HG03135 (cell line): ENCODE data around the gene ATAD5.
A peak's percentile ranks its signal among the peaks of the same experiment; 100 is the strongest.
"Not testable (repeated sequence)": the region's sequence is repeated elsewhere in the genome, so short reads cannot be mapped to it uniquely, and the experiment has no call there.

Experiments used
- ATAC-seq: cut with Tn5 transposase; IDR thresholded peaks from one replicate; pipeline ENCODE4 v1.9.1; 2021; ENCODE audit warnings: mild to moderate bottlenecking, moderate library complexity; ENCODE audit not compliant: unreplicated experiment

The ATAD5 gene

DNA sequence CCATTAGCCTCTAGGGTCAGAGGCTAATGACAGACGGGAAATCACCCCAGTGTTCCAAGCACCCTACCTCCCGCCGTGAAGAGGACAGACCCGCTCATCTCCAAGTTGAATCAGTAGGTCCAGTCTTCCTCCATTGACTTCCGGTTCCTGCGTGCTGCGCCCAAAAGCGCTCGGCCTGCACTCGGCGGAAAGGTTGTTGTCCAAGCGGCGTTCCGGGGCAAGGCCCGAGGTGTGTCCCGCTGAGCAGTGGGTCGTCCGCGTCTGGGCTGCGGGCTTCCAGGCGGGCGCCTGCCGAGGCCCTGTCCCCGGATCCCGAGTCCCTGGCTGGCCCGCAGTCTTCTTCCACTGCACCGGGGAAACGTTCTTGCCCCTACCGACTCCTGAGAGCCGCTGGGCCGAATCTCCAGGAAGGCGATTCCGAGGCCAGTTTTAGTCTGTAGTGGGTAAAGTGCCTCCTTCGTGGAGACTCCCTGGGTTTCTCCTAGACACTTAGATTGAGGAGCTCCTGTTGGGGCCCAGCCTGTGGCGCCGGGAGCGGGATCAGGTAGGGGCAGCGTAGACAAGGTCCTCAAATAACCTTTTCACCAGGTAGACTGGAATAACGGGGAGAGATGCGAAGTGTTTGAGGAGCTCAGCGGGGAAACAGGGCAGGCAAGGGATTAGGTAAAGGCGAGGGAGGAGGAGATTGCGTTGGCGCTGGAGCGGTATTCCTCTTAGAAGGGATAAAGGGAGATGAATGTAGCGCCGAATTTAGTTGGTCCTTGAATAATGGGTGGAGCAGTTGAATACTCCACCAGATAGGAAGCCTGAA lies 74.5 kb downstream of the ATAD5 start, which contains the start of gene TEFM:
Gene TEFM (minus strand): TSS at position 138 of the 811 bp plus-strand sequence. CDS start 40 bp downstream, at position 98.
- peak; percentile 82 for ATAC-seq

DNA sequence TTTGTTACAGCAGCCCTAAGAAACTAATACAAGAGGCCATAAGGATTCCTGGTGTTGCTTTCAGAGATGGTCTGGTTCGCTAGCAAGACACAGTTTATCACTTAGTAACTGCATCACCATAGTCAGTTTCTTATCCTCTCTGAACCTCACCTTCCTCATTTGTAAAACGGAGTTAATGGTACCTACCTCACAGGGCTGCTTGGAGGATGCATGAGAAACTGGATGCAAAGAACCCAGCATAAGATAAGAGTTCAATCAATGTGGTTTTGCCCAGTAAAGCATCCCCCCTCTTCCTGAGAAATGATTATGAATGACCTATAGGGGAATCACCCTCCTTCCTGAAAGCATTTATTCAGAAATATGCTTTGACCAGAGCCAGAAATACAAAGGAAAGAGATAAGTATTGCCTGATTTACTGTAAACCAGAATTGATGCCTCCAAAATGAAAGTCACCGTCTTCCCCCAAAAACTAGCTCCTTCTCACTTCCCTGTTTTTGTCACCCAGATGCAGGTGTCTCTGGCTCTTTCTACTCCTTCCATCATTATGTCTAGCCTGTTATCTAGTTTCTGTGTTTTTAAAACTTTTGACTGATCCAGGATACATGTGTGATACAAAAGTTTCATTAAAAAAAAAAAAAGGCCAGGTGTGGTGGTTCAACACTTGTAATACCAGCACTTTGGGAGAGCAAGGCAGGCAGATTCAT lies 77.1 kb downstream of the ATAD5 start:
- ATAC-seq, result no peak

DNA sequence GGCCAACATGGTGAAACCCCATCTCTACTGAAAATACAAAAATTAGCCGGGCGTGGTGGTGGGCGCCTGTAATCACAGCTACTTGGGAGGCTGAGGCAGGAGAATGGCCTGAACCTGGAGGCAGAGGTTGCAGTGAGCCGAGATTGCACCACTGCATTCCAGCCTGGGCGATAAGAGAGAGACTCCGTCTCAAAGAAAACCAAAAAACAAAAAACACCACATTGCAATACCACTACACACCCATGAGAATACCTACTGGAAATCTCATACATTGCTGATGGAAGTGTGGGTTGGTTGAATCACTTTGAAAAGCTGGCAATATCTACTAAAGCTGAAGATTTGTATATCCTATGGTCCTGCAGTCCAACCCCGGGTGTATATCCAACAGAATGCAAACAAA lies 78.4 kb downstream of the ATAD5 start:
- not testable (repeated sequence) for ATAC-seq

DNA sequence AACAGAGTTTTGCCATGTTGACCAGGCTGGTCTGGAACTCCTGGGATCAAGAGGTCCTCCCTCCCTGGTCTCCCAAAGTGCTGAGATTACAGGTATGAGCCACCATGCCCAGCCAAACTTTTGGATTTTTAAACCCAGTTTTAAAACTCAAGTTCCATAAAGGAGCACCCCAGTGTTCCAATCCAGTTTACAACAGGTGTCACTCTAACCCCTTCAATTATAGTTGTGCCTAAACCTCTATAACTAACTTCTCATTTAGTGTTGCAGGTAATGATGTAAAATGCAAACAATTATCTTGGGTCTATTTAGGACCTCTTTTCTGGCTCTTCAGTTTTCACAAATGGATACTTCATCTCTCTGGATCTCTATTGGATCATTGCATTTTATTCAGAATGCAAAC lies 82.2 kb downstream of the ATAD5 start:
- no peak for ATAC-seq

DNA sequence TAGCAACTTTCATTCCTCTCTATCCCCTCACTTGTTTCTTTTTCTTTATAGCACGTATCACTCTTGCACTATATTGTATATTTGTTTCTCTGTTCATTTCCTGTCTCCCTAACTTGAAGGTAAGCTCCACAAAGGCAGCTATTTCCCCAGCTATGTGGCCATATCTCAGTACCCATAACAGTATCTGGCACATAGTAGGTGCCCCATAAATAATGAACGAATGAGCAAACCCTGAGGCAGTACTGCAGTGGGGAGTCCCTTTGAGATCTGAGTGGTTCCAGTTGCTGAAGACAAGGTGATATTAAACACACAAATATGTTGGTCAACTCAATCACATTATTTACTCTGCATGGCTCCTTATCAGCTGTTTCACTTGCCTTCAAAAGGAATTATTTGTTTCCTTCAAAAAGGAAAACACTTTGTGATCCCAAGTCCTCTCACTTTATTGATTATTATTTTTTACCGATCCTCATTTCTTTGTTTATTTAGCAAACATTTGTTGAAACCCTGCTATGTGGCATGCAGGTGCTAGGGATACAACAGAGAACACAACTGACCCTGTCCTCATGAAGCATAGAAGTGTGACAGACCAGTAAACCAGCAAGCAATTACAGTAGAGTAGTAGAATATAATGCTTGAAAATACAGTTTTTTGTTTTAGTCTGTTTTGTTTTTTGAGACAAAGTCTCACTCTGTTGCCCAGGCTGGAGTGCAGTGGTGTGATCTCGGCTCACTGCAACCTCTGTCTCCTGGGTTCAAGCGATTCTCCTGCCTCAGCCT lies 84.3 kb downstream of the ATAD5 start:
- ATAC-seq, result no peak

DNA sequence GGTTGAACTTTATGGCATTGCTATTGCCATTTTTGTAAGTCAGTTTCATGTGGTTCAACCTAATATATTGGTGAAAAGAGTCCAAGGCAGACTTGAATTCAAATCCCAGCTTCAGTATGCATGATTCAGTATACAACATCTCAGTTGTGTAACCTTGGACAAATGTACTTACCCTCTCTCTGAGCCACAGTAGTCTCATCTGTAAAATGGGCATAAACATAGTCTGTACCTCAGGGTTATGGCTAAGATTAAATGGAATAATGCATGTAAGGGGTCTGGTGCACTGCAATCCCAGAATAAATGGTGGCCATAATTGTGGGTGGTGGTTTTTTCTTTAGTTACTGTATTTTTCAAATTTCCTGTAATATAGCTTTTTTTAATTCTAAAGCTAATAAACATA lies 85.3 kb downstream of the ATAD5 start:
- ATAC-seq, result no peak

DNA sequence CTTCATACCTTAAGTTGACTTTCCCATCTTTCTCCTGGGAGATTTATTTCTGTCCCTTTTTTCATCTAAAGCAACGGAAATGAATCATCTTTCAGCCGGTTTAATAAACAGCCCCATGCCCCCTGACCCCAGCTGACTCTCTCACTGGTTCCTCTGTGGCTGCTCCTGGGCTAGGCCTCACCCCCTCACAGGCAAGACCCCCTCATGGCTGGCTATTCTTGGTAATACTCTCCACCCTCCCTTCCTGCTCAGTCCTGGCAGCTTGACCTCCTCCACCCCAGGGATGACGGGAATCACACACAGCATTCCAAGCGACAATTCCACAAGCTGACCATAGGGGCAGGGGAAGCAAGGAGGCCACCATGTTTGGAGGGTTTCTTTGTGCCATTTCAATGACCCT lies 88.5 kb downstream of the ATAD5 start:
- no peak for ATAC-seq

DNA sequence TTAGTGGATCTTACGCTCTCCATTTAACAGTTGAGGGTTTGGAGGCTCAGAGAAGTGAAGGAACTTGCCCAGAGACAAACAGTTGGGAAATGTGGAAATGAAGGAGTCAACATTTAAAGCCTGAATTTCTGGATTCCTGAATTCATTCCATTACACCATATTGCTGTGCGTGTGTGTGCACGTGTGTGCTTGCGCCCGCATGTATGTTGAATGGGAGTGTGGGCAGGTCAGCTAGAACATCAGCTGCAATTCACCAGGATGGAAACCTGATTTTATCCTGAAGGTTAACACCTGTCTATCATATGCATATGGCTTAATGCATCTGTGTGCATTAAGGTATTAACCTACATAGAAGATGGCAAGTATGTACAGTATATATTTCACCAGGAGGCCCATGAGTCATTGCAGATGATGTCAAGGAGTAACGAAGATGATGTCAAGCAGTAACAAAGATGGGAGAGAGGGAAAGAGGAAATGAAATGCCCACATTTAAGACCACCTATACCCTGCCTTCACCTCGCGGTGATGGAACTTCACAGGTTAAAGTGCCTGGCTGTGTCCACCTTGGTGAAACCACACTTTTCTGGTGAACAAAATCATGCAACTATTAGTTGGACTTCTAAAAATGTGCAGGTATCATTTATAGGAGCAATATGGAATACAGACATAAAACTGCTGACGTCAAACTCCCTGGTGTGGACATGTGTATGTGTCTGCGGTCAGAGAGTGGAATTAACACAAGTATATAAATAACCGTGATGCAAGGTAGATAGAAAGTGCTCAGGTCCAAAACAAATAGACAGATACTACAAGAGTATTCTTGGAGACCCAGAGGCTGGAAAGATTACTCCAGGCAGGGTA lies 89.1 kb downstream of the ATAD5 start:
- ATAC-seq, result no peak

DNA sequence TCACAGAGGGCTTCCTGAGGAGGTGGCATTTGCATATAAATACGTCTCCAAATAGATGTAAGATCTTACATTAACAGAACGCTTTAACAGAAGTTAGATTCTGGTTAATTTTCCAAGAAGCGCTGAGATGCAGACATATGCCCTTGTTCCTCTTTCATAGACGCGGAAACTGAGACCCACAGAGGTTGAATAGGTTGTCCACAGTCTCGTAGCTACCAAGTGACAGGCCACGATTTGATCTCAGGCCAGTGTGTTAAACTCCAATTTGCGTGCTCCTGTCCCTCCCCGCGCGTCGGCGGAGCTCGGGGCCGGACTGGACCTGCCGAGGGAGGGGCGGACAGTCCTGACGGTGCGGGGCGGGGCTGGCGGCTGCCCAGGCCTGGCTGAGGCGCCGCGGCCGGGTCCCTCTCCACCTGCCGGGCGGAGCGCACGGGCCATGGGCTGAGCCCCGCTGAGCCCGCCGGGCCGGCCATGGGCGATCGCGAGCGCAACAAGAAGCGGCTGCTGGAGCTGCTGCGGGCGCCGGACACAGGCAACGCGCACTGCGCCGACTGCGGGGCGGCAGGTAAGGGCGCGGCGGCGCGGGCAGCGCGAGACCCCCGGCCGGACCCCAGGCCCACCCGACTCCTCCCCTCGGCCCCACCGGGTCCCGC lies 89.9 kb downstream of the ATAD5 start, which contains the start of gene ADAP2:
Gene ADAP2 (plus strand): TSS at position 402 of the 653 bp plus-strand sequence. CDS start 70 bp downstream, at position 472.
- no peak for ATAC-seq

DNA sequence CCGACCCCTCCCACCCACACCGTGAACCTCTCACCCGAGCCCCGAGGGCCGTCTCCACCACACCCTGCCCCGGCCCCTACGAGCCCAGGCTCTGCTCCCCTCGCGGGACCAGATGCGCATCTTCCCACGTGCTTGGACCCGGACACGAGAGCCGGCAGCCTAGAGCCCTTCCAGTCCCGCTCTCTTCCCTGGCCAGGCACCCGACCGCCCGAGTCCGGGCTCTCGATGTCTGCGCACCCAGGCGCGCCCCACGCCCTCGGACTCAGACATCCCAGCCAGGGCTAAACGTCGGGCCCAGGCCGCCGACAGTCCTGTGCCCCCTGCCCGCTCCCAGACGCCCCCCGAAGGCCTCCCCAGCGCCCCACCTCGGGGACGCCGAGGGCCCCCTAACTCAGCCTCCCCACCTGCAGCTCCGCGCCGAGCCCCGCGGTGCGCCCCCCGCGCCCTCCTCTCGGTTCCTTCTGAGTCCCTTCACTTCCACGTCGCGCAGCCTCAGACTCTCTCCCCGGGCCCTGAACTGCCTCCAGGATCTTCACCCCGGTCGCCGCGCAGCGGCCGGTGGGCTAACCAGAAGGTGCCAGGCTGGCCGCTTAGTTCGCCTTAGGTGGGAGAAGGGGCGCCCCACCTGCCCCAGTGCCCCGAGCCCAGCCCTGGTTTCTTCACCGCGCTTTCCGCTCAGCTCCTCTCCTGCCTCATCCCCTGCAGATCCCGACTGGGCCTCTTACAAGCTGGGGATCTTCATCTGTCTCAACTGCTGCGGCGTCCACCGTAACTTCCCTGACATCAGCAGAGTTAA lies 90.7 kb downstream of the ATAD5 start:
- ATAC-seq, result no peak

DNA sequence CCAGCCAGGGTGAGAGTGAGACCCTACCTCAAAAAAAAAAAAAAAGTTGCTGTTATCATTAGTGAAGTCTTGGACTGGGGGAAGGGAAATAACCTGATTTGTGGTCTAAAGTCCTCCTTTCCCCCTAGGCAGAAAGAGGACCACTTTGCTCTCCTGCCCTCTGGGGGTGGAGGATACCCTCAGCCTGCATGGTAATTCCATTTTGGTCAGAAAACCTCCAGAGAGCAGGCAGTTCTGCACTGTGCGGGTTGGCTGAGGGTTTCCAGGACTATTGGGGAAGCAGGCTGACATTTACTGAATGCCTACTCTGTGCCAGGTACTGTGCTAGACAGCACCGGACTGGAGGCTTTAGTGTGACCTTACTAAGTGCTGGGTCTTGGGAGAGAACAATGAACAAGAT lies 92.6 kb downstream of the ATAD5 start:
- no peak for ATAC-seq

DNA sequence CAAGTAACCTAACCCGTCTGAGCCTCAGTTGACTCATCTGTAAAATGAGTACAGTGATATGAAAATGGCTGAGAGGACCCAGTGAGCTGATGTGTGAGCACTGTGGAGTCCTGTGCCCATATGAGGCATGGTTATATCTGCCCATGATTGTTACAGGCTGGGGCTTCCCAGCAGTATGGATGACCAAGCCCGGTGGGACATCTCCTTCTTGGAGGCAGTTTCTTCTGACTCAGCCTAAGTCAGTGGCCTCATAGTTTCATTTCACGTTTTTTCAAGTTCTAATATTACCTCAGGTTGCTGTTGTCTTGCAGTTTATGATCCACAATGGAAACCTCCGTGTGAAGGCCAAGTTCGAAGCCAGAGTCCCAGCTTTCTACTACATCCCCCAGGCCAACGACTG lies 94.8 kb downstream of the ATAD5 start:
- ATAC-seq, result no peak

DNA sequence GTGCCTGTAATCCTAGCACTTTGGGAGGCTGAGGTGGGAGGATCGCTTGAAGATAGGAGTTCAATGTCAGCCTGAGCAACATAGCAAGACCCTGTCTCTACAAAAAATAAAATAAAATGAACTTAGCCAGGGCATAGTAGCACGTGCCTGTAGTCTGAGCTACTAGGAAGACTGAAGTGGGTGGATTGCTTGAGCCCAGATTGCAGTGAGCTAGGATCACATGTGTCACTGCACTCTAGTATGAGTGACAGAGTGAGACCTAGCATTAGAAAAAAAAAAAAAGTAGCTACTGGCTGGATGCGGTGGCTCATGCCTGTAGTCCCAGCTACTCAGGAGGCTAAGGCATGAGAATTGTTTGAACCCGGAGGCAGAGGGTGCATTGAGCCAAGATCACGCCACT lies 96.0 kb downstream of the ATAD5 start:
- no peak for ATAC-seq

DNA sequence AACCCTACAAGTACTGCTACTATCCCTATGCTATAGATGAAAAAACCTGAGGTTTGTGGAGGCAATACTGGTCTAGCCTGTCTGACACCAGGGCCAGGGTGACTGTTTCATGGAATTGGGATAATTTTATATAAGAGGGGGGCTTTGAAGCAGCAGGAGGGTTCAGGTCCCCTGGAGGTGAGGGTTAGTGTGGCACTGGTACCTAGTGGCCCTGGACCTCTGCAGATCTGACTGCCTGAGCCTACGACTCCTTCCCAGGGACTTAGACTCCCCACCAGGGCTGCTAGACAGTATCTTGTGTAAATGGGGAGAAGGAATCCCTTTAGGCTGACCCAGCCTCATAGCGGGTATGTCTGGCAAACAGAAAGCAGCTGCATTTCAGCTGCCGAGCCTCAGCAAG lies 96.8 kb downstream of the ATAD5 start:
- ATAC-seq, result no peak

DNA sequence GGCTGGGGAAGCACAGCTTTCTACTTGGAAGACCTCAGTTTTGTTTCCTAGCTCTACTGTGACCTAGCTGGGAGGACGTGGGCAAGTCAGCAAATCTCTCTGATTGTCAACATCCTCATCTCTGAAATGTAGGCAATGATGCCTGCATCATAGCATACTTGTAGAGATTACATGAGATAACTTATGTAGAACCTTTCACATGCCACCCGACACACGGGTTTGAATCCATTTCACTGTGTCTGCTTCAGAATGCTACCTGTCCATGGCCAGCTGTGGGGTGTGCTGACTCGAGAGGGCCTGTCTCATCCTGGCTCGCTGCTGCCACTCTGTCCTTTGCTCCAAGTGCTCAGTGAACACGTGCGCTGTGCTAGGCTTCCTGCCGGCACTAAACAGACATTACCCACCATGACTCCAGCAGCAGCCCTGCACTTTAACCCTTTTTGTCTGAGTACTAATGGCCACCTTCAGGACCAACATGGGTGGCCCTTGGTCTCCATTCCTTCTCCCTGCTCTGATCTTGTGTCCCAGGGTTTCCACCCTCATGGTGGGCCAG lies 97.4 kb downstream of the ATAD5 start:
- no peak for ATAC-seq

DNA sequence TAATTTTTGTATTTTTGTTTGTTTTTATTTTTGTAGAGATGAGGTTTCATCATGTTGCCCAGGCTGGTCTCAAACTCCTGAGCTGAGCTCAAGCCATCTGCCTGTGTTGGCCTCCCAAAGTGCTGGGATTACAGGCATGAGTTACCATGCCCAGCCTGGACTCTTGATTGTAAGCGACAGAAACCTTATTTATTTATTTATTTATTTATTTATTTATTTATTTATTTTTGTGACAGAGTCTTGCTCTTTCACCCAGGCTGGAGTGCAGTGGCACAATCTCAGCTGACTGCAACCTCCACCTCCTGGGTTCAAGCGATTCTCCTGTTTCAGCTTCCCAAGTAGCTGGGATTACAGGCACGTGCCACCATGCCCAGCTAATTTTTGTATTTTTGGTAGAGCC lies 98.1 kb downstream of the ATAD5 start:
- ATAC-seq, result not testable (repeated sequence)

DNA sequence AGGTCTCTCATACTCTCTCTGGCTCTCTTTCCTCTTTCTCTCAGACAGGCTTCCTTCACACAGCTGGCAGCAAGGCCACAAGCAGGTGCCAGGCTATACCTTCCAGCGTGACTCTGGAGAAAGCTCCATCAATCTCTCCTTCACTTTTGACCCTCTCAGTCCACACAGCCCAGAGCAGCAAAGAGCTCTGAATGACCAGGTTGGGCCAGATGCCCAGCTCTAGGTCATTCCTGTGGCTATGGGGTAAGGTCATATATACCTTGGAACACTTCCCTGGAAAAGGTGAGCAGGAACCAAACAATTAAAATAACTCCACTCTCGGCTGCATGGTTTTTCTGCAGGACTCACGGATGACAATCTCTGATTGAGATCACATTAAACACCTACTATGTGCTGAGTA lies 98.7 kb downstream of the ATAD5 start:
- no peak for ATAC-seq

DNA sequence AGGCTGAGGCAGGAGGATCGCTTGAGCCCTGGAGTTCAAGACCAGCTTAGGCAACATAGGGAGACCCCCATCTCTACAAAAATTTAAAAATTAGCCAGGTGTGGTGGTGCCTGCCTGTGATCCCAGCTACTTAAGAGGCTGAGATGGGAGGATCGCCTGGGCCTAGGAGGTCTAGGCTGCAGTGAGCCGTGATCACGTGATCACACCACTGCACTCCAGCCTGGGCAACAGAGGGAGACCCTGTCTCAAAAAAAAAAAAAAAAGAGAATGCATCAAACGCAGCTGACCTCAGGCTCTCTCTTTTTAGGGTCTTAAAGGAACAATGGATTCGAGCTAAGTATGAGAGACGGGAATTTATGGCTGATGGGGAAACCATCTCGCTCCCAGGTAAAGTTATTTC lies 99.8 kb downstream of the ATAD5 start:
- not testable (repeated sequence) for ATAC-seq

DNA sequence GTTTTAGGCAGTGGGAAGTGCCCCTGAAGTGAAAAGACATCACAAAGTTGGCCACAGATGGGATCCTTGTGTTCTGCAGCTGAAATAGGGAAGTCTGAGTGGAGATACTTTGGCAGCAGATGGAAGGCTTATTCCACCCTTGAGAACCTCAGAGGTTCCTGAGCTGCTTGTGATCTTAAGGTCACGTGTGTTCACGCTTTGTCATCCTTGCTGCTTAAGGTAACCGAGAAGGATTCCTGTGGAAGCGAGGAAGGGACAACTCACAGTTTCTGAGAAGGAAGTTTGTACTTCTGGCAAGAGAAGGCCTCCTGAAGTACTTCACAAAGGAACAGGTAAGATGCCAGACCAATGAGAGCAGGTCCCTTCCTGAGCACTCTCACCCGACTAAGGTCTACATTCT lies 102.2 kb downstream of the ATAD5 start:
- ATAC-seq, result no peak
